ENCODE data around the gene NAP1L5.

NAP1L5 gene

GRCh38 chr4:88722276-88722780, 24.7 kb upstream of the NAP1L5 start:
- DNase-seq: no peak

GRCh38 chr4:88720451-88721428, 23.1 kb upstream of the NAP1L5 start:
- DNase-seq: no peak

- no peak for DNase-seq
Measured at GRCh38 chr4:88719381-88719780, 21.8 kb upstream of the NAP1L5 start.

DNA sequence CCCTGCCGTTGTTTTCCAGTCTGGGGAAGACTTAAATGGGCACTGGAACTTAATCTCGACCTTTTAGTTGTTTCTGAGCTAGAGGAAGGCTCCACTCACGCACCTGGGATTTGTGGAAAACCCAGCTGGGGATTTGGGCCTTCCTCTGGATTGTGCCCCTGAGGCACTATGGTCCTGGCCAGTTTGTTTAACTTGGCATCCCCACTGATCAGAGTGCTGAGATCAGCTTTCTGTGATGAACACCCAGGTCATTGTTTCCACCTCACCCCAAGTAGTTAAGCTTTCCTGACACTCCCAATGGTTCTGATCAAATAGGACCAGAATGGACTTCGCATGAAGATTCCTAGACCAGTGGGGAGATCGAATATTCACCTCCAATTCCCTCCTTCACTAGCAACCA, 20.5 kb upstream of the NAP1L5 start:
- DNase-seq: no peak

DNA sequence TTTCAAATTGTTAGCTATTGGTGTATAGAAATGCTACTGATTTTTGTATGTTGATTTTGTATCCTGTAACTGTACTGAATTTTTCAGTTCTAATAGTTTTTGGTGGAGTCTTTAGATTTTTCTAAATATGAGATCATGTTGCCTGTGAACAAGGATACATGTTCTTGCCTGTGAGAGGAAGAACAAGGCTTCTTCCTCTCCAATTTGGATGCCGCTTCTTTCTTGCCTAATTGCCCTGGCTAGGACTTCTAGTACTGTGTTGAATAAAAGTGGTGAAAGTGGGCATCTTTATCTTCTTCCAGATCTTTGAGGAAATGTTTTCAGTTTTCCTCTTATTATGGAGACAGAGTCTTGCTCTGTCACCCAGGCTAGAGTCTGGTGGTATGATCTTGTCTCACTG, 16.2 kb upstream of the NAP1L5 start:
- DNase-seq: no peak

- DNase-seq: no peak
Measured at GRCh38 chr4:88709989-88710388, 12.4 kb upstream of the NAP1L5 start.

GRCh38 chr4:88706574-88706973, 8.9 kb upstream of the NAP1L5 start:
- DNase-seq: no peak

- DNase-seq: no peak
Measured at GRCh38 chr4:88705805-88706492, 8.3 kb upstream of the NAP1L5 start.

- no peak for DNase-seq
Measured at GRCh38 chr4:88705223-88705622, 7.6 kb upstream of the NAP1L5 start.

DNA sequence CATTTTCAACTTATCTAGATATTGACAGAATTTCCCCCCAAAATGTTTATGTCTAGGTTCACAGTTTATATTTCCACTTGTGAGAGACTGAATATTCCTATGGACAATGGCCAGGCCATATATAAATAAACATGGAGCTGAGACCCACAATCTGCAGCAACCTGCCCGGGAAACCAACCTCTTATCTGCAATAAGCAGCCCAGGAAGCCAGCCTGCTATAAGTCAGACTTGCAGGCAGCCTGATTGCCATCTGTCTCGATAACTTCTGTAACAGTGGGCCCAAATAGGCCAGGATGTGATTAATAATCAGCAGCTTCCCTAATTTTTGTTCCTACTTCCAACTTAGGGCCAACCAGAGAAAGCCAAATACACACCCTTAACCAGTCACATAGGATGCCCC, 5.2 kb upstream of the NAP1L5 start:
- no peak for DNase-seq

- DNase-seq: no peak
Measured at GRCh38 chr4:88698519-88698918, 890 bp upstream of the NAP1L5 start.

GRCh38 chr4:88697141-88697540, 488 bp downstream of the NAP1L5 start:
- DNase-seq: no peak

DNA sequence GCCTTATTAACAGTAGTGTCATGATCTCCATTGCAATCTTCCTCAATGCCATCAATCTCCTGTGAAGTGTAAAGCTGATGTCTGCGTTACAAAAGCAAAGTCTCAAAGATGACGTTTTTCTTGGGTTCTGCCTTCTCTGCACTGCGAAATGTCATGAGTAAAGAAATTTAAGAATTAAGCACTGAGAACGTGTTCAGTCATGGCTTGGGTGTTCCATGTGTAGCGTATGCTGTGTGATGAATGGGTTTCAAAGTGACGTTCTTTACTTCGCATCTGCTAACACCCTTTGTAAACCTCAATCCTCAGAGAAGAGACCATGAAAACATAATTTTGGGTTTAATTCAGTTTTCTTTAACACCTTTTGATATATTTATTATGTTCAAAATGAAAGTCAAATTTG, 999 bp downstream of the NAP1L5 start:
- no peak for DNase-seq

- no peak for DNase-seq
Measured at GRCh38 chr4:88693792-88694191, 3.8 kb downstream of the NAP1L5 start.

GRCh38 chr4:88690355-88690754, 7.3 kb downstream of the NAP1L5 start:
- no peak for DNase-seq

GRCh38 chr4:88681209-88681608, 16.4 kb downstream of the NAP1L5 start:
- no peak for DNase-seq

DNA sequence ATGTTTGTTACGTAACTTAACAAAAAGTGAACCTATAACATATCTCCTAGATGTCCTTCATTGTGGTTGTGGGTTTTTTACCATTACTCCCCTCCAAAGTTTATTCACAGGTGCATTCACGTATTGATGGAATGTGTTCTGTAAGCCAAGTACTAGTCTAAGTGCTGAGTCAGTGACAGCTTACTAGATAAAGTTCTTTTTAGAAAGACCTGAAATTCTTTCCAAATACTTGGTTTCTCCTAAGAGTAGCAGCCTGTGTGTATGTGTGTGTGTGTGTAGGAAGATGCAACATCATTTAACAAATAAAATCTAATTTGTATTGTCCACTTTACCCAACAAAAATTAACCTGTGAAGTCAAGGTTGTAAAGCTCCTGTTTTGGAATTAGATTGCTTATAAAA, 22.1 kb downstream of the NAP1L5 start:
- no peak for DNase-seq

DNA sequence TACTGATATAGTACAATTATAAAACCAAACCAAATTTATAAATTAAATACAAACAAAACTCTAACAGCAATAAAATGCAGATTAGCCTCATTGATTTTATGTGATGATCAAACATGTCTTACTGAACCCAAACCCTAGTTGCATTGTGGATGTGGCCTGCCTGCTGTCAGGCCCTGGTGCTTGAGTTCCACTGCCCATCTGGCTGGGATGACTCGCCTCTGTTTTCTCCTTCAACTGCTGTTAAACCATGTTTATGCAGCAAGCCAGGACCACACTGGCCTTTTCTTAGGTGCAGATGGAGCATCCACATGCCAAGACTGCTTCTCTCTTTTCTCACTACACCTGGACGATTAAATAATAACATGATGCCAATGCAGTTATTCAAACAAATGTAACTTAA, 22.6 kb downstream of the NAP1L5 start:
- DNase-seq: no peak

DNA sequence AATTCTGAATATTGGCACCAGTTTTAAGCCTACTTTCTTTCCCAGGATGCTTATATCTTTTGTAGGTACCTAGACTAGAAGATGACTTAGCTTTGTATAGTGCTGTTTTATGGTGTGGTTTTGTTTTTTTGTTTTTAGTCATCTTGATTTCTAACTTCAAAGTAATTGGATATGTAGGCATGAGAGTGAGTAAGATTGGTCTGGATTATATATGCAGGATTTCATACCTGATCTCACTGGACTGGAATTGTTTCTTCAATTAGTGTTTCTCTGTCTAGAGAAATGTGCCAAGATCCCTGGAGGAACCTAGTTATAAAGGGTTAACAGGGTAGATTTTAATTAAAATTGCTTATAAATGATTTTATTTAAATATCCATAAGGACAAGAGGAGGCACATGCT, 23.1 kb downstream of the NAP1L5 start:
- no peak for DNase-seq

GRCh38 chr4:88673886-88674285, 23.7 kb downstream of the NAP1L5 start:
- no peak for DNase-seq

DNA sequence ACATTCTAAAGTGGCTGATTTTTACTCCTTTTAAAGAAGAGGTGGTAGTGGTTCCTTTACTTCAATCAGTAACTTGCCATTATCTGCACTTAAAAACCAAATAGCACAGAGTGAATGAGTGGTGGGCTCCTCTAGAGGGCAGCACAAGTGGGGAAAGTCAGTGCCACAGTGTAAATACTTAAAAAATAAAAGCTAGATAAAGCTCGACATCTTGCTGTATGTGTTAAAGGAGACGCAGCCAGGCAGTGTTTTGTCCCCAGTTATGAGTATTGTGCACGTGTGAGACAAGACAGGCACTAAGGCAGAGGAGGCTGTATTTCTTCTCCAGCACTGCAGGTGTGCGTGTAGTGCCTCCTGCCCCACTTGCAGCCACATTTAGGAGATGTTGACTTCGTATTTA, 24.6 kb downstream of the NAP1L5 start:
- peak; percentile 11 for DNase-seq

DNA sequence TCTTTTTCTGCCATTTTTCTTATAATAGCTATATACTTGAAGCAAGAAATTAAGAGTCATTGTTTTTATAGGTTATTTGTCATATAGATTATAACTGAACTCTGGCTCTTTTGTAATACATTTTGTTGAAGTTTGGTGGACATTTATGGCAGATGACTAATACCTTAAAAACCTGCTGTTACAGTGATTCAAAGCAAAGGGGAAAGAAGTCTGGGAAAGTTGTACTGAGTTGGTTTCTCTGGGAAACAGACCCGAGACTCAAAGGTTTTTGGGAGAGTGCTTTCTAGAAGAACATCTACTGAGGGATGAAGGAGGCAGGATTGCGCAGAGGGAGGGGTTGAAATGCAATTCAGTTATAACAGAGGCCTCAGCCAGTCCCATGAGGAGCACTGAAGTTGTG, 35.9 kb downstream of the NAP1L5 start:
- DNase-seq: no peak

- DNase-seq: no peak
Measured at GRCh38 chr4:88660446-88661294, 37.0 kb downstream of the NAP1L5 start.
